ENCODE results near the gene CDK5RAP2. TPM values are rescaled to one million over a fixed set of nuclear protein-coding genes. Genes with fewer than 3 reads are reported as not detected.

CDK5RAP2 gene
- total RNA-seq, 1 experiment from 2014 or later = 56.4 TPM

DNA sequence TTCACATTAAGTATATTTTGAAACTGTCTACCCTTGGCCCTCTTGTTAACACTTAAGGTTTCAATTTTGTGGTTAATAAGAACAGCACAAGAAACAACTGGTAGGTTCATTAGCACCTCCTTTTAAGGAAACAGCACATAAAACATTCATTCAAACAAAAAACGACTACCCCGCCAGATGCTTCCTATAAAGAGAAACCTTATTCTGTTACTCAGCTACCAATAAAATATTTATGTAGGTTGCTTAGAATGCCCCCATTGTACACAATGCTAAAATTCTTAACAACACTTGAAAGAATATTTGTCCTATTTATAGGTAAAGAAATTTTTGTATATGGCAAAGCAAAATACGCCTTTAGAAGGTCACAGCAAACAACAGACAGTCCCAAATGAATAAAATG is 23.2 kb downstream of the CDK5RAP2 start:
- H4K5ac ChIP-seq (ENCODE audit: insufficient read length, low read depth, low read length) = no peak overlapping the region
- H2BK120ac ChIP-seq (ENCODE audit: low read depth, low read length, poor library complexity, severe bottlenecking) = no peak overlapping the region
- no peak overlapping the region for H3K4me2 ChIP-seq (ENCODE audit: insufficient read depth, insufficient read length, low read length)
- peaks cover 6% of the 10 kb centered on the region for H3K79me1 ChIP-seq (ENCODE audit: insufficient read depth, low read depth, low read length, poor library complexity, severe bottlenecking)
- no peaks in the 10 kb centered on the region for H3K4me1 Mint-ChIP-seq
- H3K27me3 ChIP-seq (ENCODE audit: insufficient read depth, low read length) = no peaks in the 10 kb centered on the region
- no peak overlapping the region for H2BK20ac ChIP-seq (ENCODE audit: low read depth, low read length, poor library complexity, severe bottlenecking)
- no peak overlapping the region for H3K23ac ChIP-seq (ENCODE audit: insufficient read length, low read depth, low read length)
- no peak overlapping the region for H3K27ac Mint-ChIP-seq
- H2AFZ ChIP-seq (ENCODE audit: low read length) = no peak overlapping the region
- no peak overlapping the region for H3K9ac ChIP-seq (ENCODE audit: extremely low read depth, insufficient read length, low read length)
- H3K36me3 Mint-ChIP-seq (ENCODE audit: insufficient read depth in 1 of 3, low read depth in 3 of 3) = peaks cover 5 to 33% (median 17%) of the 10 kb centered on the region in 3 experiments; a peak in 6 of 7 replicates
- H3K18ac ChIP-seq (ENCODE audit: insufficient read length, low read depth, low read length) = no peak overlapping the region
- H3K4me3 Mint-ChIP-seq = no peak overlapping the region
- no peak overlapping the region for H2AK5ac ChIP-seq (ENCODE audit: insufficient read length, low read length)
- no peaks in the 10 kb centered on the region for H3K4me1 ChIP-seq (ENCODE audit: insufficient read depth, low read length)
- H4K8ac ChIP-seq (replicated peaks; ENCODE audit: insufficient read length, low read depth, low read length) = no peak overlapping the region
- WGBS (ENCODE audit: extremely low coverage, insufficient read length, low lambda C conversion rate) = no CpG with 5 or more reads among the region's 3 CpGs
- no peak overlapping the region for H3K27ac ChIP-seq (ENCODE audit: insufficient read length, low read depth, low read length)
- no peak overlapping the region for H3K14ac ChIP-seq (ENCODE audit: insufficient read depth, low read length)
- H3K27me3 Mint-ChIP-seq (ENCODE audit: low read depth) = no peaks in the 10 kb centered on the region
- no peak for DNase-seq
- no peaks in the 10 kb centered on the region; the same call in 1 of the 2 replicates for H3K79me2 ChIP-seq (ENCODE audit: insufficient read depth, low read length)
- no peaks in the 10 kb centered on the region for H4K20me1 ChIP-seq (ENCODE audit: control insufficient read depth, insufficient read depth, insufficient read length)
- no peak overlapping the region for H2BK12ac ChIP-seq (ENCODE audit: insufficient read length, low read depth, low read length)
- no peak overlapping the region for H2BK15ac ChIP-seq (ENCODE audit: low read depth, low read length)
- H3T11ph ChIP-seq (ENCODE audit: low read length) = no peak overlapping the region
- no peaks in the 10 kb centered on the region for H3K9me3 ChIP-seq (ENCODE audit: control insufficient read depth, low read depth, low read length)
- no peak overlapping the region for H4K91ac ChIP-seq (ENCODE audit: insufficient read length, low read depth, low read length)
- no peaks in the 10 kb centered on the region for H3K23me2 ChIP-seq (ENCODE audit: insufficient read length, low read depth, low read length, poor library complexity, severe bottlenecking)
- H3K56ac ChIP-seq (ENCODE audit: insufficient read length, low read depth, low read length) = no peak overlapping the region
- no peaks in the 10 kb centered on the region for H3K9me3 Mint-ChIP-seq
- no peak overlapping the region for H3K4ac ChIP-seq (ENCODE audit: low read depth, low read length)
- H2BK5ac ChIP-seq (ENCODE audit: insufficient read length, low read length) = no peak overlapping the region
- TF ChIP-seq CTCF (conservative IDR thresholded peaks at IDR 0.05) = no peak

Measured in H9 (cell line).